HG03025 (cell line): Measurements from ENCODE around the gene ARHGAP27.
"Not testable (repeated sequence)": the region's sequence is repeated elsewhere in the genome, so short reads cannot be mapped to it uniquely, and the experiment has no call there.

Experiments
- ATAC-seq: cut with Tn5 transposase; IDR thresholded peaks from one replicate; pipeline ENCODE4 v1.9.1; 2021; ENCODE audit warnings: mild to moderate bottlenecking, moderate library complexity; ENCODE audit not compliant: unreplicated experiment, low FRiP score

Gene ARHGAP27

GRCh38 chr17:45448066-45448465 lies 15.4 kb upstream of the ARHGAP27 start:
- not testable (repeated sequence) for ATAC-seq

GRCh38 chr17:45447650-45448049 lies 15.0 kb upstream of the ARHGAP27 start:
- not testable (repeated sequence) for ATAC-seq

- ATAC-seq: not testable (repeated sequence)
Measured at GRCh38 chr17:45446872-45447625, 14.4 kb upstream of the ARHGAP27 start.

- not testable (repeated sequence) for ATAC-seq
Measured at GRCh38 chr17:45445901-45446743, 13.5 kb upstream of the ARHGAP27 start.

- not testable (repeated sequence) for ATAC-seq
Measured at GRCh38 chr17:45444856-45445820, 12.5 kb upstream of the ARHGAP27 start.

- ATAC-seq: not testable (repeated sequence)
Measured at GRCh38 chr17:45444301-45444700, 11.6 kb upstream of the ARHGAP27 start.

- ATAC-seq: not testable (repeated sequence)
Measured at GRCh38 chr17:45443371-45444260, 10.9 kb upstream of the ARHGAP27 start.

- ATAC-seq: no peak
Measured at GRCh38 chr17:45441526-45442310, 9.0 kb upstream of the ARHGAP27 start.

GRCh38 chr17:45440839-45441515 lies 8.3 kb upstream of the ARHGAP27 start:
- ATAC-seq: peak; percentile 47

GRCh38 chr17:45440161-45440778 lies 7.6 kb upstream of the ARHGAP27 start:
- ATAC-seq: no peak

- no peak for ATAC-seq
Measured at GRCh38 chr17:45438931-45439610, 6.4 kb upstream of the ARHGAP27 start.

- no peak for ATAC-seq
Measured at GRCh38 chr17:45437465-45438283, 5.0 kb upstream of the ARHGAP27 start.

GRCh38 chr17:45436625-45437464 lies 4.2 kb upstream of the ARHGAP27 start:
- no peak for ATAC-seq

- no peak for ATAC-seq
Measured at GRCh38 chr17:45436161-45436560, 3.5 kb upstream of the ARHGAP27 start.

- no peak for ATAC-seq
Measured at GRCh38 chr17:45435481-45435880, 2.8 kb upstream of the ARHGAP27 start.
